ENCODE data around the gene CACNB3. TPM values are rescaled to one million over a fixed set of nuclear protein-coding genes. Genes with fewer than 3 reads are reported as not detected.

The CACNB3 gene
- total and polyA plus RNA-seq, 2 of the 13 experiments (the other 11 are each of a cell fraction or from before 2014, with no cell fraction given) = 0.29 to 0.54 TPM

- TF ChIP-seq ZNF138 (CRISPR knock-in tag; IDR thresholded peaks at IDR 0.05; ENCODE audit: low read depth) = no peak
- TF ChIP-seq FOXC1 (CRISPR knock-in tag; IDR thresholded peaks at IDR 0.05; ENCODE audit: borderline replicate concordance) = no peak; the same call in 1 of the 2 replicates
- TF ChIP-seq HIVEP1 (CRISPR knock-in tag; IDR thresholded peaks at IDR 0.05) = peak; percentile 60; the same call in 1 of the 2 replicates
- TF ChIP-seq UBTF (CRISPR knock-in tag; IDR thresholded peaks at IDR 0.05) = peak; percentile 67; the same call in 1 of the 2 replicates
- no peak for TF ChIP-seq ZBTB21 (CRISPR knock-in tag; IDR thresholded peaks at IDR 0.05)
- no peak for TF ChIP-seq NR1H2 (CRISPR knock-in tag; IDR thresholded peaks at IDR 0.05; ENCODE audit: borderline replicate concordance, low read depth)
- peak; percentile 69; the same call in 1 of the 2 replicates for TF ChIP-seq ZFAT (CRISPR knock-in tag; conservative IDR thresholded peaks at IDR 0.05)
- peak; percentile 93 for TF ChIP-seq NR2C2 (CRISPR knock-in tag; IDR thresholded peaks at IDR 0.05; ENCODE audit: borderline replicate concordance)
- TF ChIP-seq GPBP1L1 (CRISPR knock-in tag; IDR thresholded peaks at IDR 0.05) = no peak
- peak; percentile 66; the same call in 1 of the 2 replicates for TF ChIP-seq MXD4 (CRISPR knock-in tag; IDR thresholded peaks at IDR 0.05)
- TF ChIP-seq NFE2L1 (CRISPR knock-in tag; IDR thresholded peaks at IDR 0.05; ENCODE audit: borderline replicate concordance) = no peak
- TF ChIP-seq ZNF121 (CRISPR knock-in tag; IDR thresholded peaks at IDR 0.05) = no peak
- TF ChIP-seq TSC22D2 (CRISPR knock-in tag; IDR thresholded peaks at IDR 0.05; ENCODE audit: borderline replicate concordance) = no peak
- TF ChIP-seq KAT7 (CRISPR knock-in tag; IDR thresholded peaks at IDR 0.05; ENCODE audit: borderline replicate concordance) = no peak
- TF ChIP-seq ATF7 (IDR thresholded peaks at IDR 0.05) = no peak
- TF ChIP-seq ATF7 (CRISPR knock-in tag; IDR thresholded peaks at IDR 0.05) = no peak
- TF ChIP-seq ZHX2 (IDR thresholded peaks at IDR 0.05; ENCODE audit: low read depth) = peak; percentile 82
- TF ChIP-seq ZHX2 (CRISPR knock-in tag; IDR thresholded peaks at IDR 0.05; ENCODE audit: borderline replicate concordance) = no peak
- no peak for TF ChIP-seq RFX1 (IDR thresholded peaks at IDR 0.05)
These were observed 33.8 kb downstream of the CACNB3 start, which contains the start of gene DDX23 (continued) for GRCh38 chr12:48851883-48852733.
